ENCODE measurements around the gene METTL16.

The METTL16 gene

GRCh38 chr17:2385240-2386210 lies 126.2 kb downstream of the METTL16 start:
- peak overlapping the region; percentile 54 for H3K27ac ChIP-seq
- no peak for DNase-seq (ENCODE audit: low read depth, low spot score)

GRCh38 chr17:2384439-2385127 lies 127.1 kb downstream of the METTL16 start:
- DNase-seq (ENCODE audit: low read depth, low spot score), result no peak
- H3K27ac ChIP-seq, result no peak overlapping the region

- peak overlapping the region; percentile 36 for H3K27ac ChIP-seq
- no peak for DNase-seq (ENCODE audit: low read depth, low spot score)
Observed at GRCh38 chr17:2383628-2384167, 128.0 kb downstream of the METTL16 start.

GRCh38 chr17:2380950-2381649 lies 130.6 kb downstream of the METTL16 start:
- H3K27ac ChIP-seq, result peak overlapping the region; percentile 17
- DNase-seq (ENCODE audit: low read depth, low spot score), result no peak

DNA sequence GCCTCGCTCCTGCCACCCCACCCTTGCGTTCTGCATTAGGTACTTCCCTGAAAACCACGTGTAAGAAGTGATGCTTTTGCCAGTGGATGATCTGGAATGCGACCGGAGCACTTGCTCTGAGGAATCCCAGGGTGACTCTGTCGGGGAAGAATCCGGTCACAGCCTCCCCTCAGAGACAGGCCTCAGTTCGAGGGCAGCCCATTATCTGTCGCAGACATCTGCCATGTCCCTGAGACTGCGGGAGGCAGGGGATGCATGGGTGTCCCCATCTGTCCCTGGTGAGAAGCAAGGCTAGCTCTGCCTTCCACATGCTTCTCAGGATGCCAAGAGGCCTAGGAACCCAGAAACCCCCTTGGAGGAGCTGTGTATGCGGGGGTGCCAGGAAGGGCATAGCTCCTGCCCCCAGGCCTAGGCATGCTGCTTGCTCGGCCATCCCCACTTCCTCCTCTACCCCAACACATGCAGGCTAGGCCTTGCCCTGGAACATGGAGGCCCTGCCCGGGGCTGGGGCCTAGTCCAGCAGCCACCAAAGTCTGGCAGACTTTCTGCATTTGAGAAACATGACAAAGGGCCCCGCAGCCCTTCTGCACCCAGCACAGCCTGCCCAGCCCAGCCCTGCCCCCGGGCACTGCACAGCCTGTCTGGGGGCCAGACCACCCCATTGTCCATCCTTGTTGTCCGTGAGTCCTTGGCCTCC lies 131.3 kb downstream of the METTL16 start:
- no peak for DNase-seq (ENCODE audit: low read depth, low spot score)
- peak overlapping the region; percentile 17 for H3K27ac ChIP-seq

DNA sequence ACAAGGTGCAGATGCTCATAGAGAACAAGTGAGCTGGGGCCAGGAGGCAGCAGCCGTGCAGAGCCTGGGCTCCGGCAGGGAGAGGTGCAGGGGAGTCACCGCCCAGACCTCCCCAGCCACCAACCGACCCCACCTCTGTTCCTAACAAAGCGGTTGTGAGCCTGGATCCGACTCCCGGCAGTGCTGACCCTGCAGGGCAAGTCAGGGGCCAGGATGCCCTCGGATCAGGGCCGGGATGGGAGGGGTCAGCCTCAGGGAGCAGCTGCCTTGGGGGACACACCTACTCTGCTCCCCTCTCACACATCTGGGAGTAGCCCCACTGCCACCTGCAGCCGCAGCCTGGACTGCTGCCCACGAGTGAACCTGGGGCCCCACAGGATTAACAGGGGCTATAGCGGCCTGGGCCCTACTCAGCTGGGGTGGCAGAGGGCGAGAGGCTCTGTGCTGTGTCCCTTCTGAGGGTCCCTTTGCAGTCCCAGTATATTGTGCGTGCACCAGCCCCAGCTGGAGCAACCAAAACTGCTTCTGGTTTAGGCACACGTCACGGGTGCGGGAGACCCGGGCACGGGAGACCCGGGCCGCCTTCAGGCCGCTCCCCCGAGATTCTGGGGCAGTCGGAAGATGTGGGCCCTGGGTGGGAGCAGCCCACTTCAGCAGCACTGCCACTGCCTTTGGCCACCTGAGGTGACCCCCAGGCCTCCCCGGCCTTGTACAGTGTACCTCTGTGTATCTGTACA lies 132.0 kb downstream of the METTL16 start:
- H3K27ac ChIP-seq, result no peak overlapping the region
- no peak for DNase-seq (ENCODE audit: low read depth, low spot score)

DNA sequence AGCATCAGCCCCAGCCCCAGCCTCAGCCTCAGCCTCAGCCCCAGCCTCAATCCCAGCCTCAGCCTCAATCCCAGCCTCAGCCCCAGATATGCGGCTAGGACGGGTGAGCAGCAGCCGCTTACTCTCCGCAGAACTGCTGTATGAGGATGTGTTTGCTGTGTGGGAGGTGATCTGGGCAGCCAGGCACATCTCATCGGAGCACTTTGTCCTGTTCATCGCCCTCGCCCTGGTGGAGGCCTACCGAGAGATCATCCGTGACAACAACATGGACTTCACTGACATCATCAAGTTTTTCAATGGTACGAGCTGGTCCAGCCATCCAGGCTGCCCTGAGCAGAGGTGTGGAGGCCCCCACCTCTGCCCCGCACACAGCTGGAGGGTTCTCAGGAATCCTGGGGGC lies 132.8 kb downstream of the METTL16 start:
- DNase-seq (ENCODE audit: low read depth, low spot score), result no peak
- no peak overlapping the region for H3K27ac ChIP-seq

DNA sequence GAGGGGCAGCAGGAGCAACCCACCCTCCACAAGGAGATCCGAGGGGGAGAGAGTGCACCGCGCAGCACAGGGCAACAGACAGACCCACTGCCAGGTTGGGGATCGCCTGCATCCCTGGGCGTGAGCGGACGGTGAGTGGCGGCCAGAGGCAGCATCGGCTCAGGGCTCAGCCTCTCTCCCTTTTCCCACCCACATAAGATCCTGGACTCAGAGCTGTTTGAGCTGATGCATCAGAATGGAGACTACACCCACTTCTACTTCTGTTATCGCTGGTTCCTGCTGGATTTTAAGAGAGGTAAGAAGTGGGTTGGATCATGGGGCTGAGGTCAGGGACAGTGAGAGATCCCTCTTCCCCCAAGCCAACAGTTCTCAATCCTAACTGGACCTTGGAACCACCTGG lies 134.0 kb downstream of the METTL16 start:
- DNase-seq (ENCODE audit: low read depth, low spot score), result no peak
- H3K27ac ChIP-seq, result no peak overlapping the region

DNA sequence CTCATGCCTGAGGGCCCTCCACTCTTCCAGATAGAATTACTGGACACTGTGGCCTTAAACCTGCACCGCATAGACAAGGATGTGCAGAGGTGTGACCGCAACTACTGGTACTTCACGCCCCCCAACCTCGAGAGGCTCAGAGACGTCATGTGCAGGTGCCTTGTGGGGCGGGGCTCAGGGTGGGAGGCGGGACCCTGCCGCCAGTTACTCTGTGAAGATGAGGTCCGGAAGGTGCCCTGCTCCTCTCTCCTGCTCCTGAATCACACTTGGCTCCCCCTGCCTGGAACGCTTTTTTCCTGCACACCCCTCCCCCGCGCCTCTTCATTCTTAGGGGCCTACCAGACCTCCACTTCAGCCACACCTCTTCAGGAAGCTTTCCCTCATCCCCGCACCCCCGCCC lies 135.6 kb downstream of the METTL16 start:
- H3K27ac ChIP-seq, result no peak overlapping the region
- no peak for DNase-seq (ENCODE audit: low read depth, low spot score)

DNA sequence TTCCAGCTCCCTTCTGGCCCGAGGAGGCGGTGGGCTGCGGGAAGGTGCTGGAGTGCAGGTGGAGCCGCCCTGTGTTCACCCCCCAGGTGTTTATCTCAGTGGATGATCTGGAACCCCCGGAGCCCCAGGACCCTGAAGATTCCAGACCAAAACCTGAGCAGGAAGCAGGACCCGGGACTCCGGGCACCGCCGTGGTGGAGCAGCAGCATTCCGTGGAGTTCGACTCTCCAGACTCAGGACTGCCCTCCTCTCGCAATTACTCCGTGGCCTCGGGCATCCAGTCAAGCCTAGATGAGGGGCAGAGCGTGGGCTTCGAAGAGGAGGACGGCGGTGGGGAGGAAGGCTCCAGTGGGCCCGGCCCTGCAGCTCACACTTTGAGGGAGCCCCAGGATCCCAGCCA lies 136.3 kb downstream of the METTL16 start:
- no peak for DNase-seq (ENCODE audit: low read depth, low spot score)
- peak overlapping the region; percentile 16 for H3K27ac ChIP-seq

DNA sequence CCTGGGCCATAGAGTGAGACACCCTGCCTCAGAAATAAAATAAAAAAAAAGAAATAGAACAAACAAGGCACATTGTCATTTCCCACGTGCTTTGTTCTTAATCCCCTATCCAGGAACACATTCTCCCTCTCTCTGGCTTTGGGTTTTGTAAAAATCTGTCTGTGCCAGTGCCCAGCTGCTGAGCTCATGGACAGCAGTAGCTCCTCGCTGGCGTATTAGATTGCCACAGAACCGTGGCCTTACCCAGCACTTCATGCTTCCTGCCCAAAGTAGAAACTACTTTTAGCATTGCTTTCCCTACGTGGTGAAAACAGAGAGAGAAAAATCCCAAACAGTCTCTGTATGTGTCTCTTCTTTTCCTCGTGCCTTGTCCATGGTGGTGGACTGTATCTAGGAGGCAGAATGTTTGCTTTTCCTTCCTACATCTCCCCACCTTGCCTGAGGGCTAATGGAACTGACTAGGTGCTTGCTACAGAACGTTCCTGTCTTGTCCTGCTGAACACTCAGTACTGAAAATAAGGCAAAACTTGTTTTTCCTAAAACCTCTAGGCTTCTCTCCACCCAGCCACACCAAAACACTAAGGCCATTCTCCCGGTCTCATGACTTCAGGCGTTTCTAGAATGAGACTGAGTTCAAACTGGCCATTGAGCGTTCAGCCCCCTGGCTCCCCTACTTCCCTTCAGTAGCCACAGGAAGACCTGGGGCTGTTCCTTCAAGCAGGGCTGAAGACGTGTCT lies 137.0 kb downstream of the METTL16 start:
- DNase-seq (ENCODE audit: low read depth, low spot score), result no peak
- H3K27ac ChIP-seq, result peak overlapping the region; percentile 16

GRCh38 chr17:2373179-2373578 lies 138.5 kb downstream of the METTL16 start:
- no peak for DNase-seq (ENCODE audit: low read depth, low spot score)

GRCh38 chr17:2372681-2373080 lies 139.0 kb downstream of the METTL16 start:
- H3K27ac ChIP-seq, result no peak overlapping the region
- no peak for DNase-seq (ENCODE audit: low read depth, low spot score)

More at GRCh38 chr17:2373179-2373578, 138.5 kb downstream of the METTL16 start:
- H3K27ac ChIP-seq, result no peak overlapping the region

DNA sequence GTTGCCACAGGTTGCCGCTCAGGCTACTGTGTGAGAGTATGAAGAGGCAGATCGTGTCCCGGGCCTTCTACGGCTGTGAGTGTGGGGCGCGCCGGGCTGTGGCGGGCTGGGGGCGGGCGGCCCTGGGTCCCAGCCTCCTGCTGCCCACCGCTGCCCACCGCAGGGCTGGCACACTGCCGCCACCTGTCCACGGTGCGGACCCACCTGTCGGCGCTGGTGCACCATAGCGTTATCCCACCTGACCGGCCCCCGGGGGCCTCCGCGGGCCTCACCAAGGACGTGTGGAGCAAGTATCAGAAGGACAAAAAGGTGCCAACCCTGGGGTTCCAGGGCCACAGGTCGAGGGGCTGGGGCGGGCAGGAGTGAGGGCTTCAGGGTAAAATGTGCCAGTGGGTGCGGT lies 139.5 kb downstream of the METTL16 start:
- DNase-seq (ENCODE audit: low read depth, low spot score), result no peak
- no peak overlapping the region for H3K27ac ChIP-seq

DNA sequence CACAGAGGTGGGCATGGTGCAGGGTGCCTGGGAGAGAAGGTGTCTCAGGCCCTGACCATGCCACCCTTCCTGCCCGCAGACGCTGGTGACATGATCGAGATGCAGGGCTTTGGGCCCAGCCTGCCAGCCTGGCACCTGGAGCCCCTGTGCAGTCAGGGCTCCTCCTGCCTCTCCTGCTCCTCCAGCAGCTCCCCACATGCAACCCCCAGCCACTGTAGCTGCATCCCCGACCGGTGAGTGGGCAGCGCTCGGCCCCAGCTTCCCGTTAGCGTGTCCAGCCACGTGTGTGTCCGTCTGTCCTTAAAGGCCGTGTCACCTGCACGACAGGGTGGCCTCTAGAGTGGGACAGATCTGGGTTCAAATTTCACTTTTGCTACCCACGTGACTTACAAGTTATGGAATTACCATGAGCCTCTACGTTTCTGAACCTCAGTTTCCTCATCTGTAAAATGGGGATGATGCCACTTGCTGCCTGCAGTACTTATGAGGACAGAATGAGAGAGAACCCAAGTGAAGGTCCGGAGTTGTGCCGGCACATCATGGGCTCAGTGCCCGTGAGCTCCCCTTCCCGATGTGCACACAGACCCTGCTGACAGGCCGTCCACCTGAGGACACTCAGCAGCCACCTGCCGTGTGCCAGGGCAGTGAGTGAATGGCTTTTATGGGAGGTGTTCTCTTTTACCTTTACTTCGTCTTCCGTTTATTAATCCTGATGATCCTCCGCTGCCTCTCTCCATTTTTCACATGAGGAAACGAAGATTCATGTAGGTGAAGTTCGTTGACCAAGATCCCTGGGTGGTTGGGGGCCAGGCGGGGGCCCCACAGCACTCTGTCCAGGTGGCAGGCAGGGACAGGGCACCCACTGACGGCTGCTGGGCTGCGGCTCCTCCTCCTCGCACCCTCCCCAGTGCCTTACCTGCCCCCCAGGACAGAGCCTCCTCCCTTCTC lies 140.2 kb downstream of the METTL16 start:
- DNase-seq (ENCODE audit: low read depth, low spot score), result no peak
- no peak overlapping the region for H3K27ac ChIP-seq

- no peak for DNase-seq (ENCODE audit: low read depth, low spot score)
- H3K27ac ChIP-seq, result no peak overlapping the region
Observed at GRCh38 chr17:2370211-2370589, 141.5 kb downstream of the METTL16 start.

DNA sequence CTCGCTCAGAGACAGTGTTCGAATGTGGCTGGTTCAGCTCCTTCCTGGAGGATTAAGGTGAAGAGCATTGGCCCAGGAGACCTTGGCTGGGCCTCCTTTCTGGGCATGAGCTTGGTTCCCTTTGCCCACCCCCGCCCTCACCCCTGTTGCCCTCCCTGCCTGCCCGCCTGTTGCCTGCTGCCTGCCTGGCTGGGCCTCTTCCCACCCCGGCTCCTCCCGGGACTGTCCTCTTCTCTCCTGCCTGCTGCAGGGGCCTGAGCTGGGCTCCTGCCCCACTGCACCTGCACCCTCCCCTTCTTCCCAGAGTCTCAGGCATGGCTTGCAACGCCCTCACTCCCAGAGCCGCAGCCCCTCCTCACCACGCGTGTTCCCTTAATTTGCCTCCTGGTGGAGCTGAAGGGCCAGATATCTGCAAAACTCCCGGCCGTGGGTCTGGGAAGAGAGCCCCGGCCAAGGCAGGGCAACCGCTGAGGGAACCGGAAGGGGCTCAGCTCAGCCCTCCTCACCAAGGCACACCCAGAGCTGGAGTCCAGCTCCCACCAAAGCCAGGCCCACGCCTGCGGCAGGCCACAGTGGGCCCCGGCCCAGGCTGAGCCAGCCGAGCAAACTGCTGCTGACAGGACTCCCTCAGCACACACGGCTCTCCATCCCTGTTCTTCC lies 142.0 kb downstream of the METTL16 start:
- H3K27ac ChIP-seq, result no peak overlapping the region
- DNase-seq (ENCODE audit: low read depth, low spot score), result no peak
